HG03139 (cell line): ENCODE measurements around the gene TBC1D22A.

Experiments used
- ATAC-seq: cut with Tn5 transposase; IDR thresholded peaks from one replicate; pipeline ENCODE4 v1.9.1; 2021; ENCODE audit not compliant: unreplicated experiment

The TBC1D22A gene

GRCh38 chr22:47204002-47204979, 441.8 kb downstream of the TBC1D22A start:
- no peak for ATAC-seq

GRCh38 chr22:47205081-47205491, 442.6 kb downstream of the TBC1D22A start:
- no peak for ATAC-seq

GRCh38 chr22:47205554-47205953, 443.1 kb downstream of the TBC1D22A start:
- no peak for ATAC-seq

GRCh38 chr22:47206164-47206563, 443.7 kb downstream of the TBC1D22A start:
- no peak for ATAC-seq

- ATAC-seq, result no peak
Observed at GRCh38 chr22:47206666-47207218, 444.3 kb downstream of the TBC1D22A start.

- ATAC-seq, result no peak
Observed at GRCh38 chr22:47207387-47207786, 444.9 kb downstream of the TBC1D22A start.

- no peak for ATAC-seq
Observed at GRCh38 chr22:47207846-47208554, 445.6 kb downstream of the TBC1D22A start.

- no peak for ATAC-seq
Observed at GRCh38 chr22:47208630-47209029, 446.2 kb downstream of the TBC1D22A start.

GRCh38 chr22:47209040-47209514, 446.6 kb downstream of the TBC1D22A start:
- ATAC-seq, result no peak

- no peak for ATAC-seq
Observed at GRCh38 chr22:47209547-47210023, 447.1 kb downstream of the TBC1D22A start.

- ATAC-seq, result no peak
Observed at GRCh38 chr22:47210112-47210657, 447.7 kb downstream of the TBC1D22A start.

- ATAC-seq, result no peak
Observed at GRCh38 chr22:47210686-47211085, 448.2 kb downstream of the TBC1D22A start.

GRCh38 chr22:47213571-47214230, 451.3 kb downstream of the TBC1D22A start:
- no peak for ATAC-seq

GRCh38 chr22:47215851-47216250, 453.4 kb downstream of the TBC1D22A start:
- no peak for ATAC-seq

GRCh38 chr22:47218671-47219070, 456.2 kb downstream of the TBC1D22A start:
- no peak for ATAC-seq

GRCh38 chr22:47219789-47220188, 457.3 kb downstream of the TBC1D22A start:
- ATAC-seq, result no peak

GRCh38 chr22:47220752-47221151, 458.3 kb downstream of the TBC1D22A start:
- no peak for ATAC-seq

- ATAC-seq, result no peak
Observed at GRCh38 chr22:47221840-47222615, 459.6 kb downstream of the TBC1D22A start.
